ENCODE results near the gene FRMD1.

Gene FRMD1

GRCh38 chr6:168090064-168090690, 11.2 kb upstream of the FRMD1 start:
- no peaks in the 10 kb centered on the region for H3K36me3 ChIP-seq (ENCODE audit: low read depth)
- no peaks in the 10 kb centered on the region for H3K9me3 ChIP-seq (ENCODE audit: severe bottlenecking)
- no peak for ATAC-seq (ENCODE audit: low read depth)
- TF ChIP-seq, protein P1, sequence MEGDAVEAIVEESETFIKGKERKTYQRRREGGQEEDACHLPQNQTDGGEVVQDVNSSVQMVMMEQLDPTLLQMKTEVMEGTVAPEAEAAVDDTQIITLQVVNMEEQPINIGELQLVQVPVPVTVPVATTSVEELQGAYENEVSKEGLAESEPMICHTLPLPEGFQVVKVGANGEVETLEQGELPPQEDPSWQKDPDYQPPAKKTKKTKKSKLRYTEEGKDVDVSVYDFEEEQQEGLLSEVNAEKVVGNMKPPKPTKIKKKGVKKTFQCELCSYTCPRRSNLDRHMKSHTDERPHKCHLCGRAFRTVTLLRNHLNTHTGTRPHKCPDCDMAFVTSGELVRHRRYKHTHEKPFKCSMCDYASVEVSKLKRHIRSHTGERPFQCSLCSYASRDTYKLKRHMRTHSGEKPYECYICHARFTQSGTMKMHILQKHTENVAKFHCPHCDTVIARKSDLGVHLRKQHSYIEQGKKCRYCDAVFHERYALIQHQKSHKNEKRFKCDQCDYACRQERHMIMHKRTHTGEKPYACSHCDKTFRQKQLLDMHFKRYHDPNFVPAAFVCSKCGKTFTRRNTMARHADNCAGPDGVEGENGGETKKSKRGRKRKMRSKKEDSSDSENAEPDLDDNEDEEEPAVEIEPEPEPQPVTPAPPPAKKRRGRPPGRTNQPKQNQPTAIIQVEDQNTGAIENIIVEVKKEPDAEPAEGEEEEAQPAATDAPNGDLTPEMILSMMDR (IDR thresholded peaks at IDR 0.05; ENCODE audit: poor library complexity, severe bottlenecking): no peak
- no peak for DNase-seq (ENCODE audit: low spot score)
- no peak overlapping the region for H3K4me3 ChIP-seq (ENCODE audit: severe bottlenecking)
- H3K4me1 ChIP-seq (ENCODE audit: insufficient read depth, poor library complexity, severe bottlenecking): no peaks in the 10 kb centered on the region
- H3K27ac ChIP-seq (ENCODE audit: poor library complexity, severe bottlenecking): no peak overlapping the region
- H3K27me3 ChIP-seq (ENCODE audit: insufficient read depth, poor library complexity, severe bottlenecking): no peaks in the 10 kb centered on the region

DNA sequence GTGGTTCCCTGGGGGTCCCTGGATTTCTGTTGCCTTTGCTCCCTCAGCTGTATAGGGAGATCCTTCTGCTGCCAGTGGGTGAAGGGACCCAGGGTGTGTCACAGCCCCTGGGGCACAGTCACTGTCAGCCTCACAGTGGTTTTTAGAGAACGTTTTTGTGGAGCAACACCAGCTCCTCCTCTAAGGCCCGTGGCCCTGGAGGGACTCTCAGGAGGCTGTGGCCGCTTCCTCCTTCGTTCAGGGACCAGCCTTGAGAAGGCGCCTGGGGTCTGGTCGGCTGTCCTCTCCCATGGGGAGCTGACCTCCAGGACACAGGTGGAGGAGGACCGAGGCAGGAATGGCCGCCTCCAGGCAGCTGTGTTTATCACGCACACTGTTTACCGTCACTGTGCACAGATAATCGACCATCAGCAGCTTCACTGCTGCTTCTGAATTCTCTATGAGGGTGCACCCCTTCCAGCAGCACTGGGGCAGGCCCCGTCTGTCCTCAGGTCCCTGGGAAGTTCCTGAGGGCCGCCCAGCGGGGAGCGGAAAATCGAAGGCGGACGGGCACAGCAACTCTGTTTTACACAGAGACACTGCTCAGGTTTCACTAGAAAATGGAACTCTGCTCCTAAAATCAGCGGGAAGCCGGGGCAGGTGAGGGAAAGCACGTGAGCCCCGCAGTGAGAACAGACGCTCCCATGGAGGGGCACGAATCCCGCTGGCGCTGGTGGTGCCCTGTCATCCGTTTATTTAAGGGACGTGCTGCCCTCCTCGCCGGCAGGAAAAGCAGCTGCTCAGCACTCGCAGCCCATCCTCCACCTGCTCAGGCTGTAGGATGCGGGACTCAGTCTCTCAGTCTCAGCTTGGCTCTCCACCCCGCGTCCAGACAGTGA, 10.4 kb upstream of the FRMD1 start:
- H3K4me3 ChIP-seq (ENCODE audit: severe bottlenecking): no peak overlapping the region
- no peaks in the 10 kb centered on the region for H3K4me1 ChIP-seq (ENCODE audit: insufficient read depth, poor library complexity, severe bottlenecking)
- no peaks in the 10 kb centered on the region for H3K9me3 ChIP-seq (ENCODE audit: severe bottlenecking)
- H3K36me3 ChIP-seq (ENCODE audit: low read depth): no peaks in the 10 kb centered on the region
- TF ChIP-seq, protein P1 (IDR thresholded peaks at IDR 0.05; ENCODE audit: poor library complexity, severe bottlenecking): no peak
- H3K27ac ChIP-seq (ENCODE audit: poor library complexity, severe bottlenecking): no peak overlapping the region
- ATAC-seq (ENCODE audit: low read depth) (no peak), DNase-seq (ENCODE audit: low spot score) (no peak)
- H3K27me3 ChIP-seq (ENCODE audit: insufficient read depth, poor library complexity, severe bottlenecking): no peaks in the 10 kb centered on the region

DNA sequence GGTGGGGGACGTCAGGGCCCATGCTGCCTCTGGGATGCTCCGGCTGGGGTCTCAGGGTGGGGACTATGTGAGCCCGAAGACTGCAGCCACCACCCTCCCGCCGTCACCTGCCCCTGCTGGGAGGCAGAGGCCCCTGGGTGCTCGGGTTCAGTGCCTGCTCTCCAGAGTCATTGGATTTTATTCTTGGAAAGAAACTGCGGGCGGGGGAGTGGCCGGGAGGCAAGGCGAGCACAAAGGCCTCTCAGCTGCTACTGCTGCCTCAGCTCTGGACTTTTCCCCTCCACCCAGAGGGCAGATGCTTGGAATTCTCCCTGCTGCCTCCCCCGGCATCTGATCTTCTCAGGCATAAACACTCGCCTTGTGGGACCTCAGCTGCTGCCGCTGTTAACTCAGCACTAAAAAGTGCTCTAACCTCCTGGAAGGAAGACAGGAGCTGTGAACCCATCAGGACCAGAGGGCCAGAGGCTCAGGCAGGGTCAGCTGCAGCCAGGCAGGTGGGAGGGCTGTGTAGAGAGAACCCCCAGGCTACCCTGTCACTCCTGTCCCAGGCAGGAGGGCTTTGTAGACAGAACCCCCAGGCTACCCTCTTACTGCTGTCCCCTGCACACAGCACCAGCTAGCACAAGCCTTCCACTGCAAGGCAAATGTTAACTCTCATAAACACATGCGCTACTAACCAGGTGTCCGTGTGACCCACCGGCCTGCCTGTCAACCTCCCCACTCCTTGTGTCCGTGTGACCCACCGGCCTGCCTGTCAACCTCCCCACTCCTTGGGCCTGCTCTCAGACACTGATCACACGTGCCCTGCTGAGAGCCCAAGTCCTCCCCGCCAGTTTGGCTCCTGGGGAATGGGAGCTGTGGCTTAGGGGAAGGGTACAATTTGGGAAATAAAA, 9.4 kb upstream of the FRMD1 start:
- H3K27me3 ChIP-seq (ENCODE audit: insufficient read depth, poor library complexity, severe bottlenecking): no peaks in the 10 kb centered on the region
- TF ChIP-seq, protein P1 (IDR thresholded peaks at IDR 0.05; ENCODE audit: poor library complexity, severe bottlenecking): no peak
- H3K4me3 ChIP-seq (ENCODE audit: severe bottlenecking): no peak overlapping the region
- no peaks in the 10 kb centered on the region for H3K9me3 ChIP-seq (ENCODE audit: severe bottlenecking)
- DNase-seq (ENCODE audit: low spot score): no peak
- H3K36me3 ChIP-seq (ENCODE audit: low read depth): no peaks in the 10 kb centered on the region
- no peak overlapping the region for H3K27ac ChIP-seq (ENCODE audit: poor library complexity, severe bottlenecking)
- no peak for ATAC-seq (ENCODE audit: low read depth)
- H3K4me1 ChIP-seq (ENCODE audit: insufficient read depth, poor library complexity, severe bottlenecking): no peaks in the 10 kb centered on the region

GRCh38 chr6:168087436-168088160, 8.6 kb upstream of the FRMD1 start:
- no peak overlapping the region for H3K27ac ChIP-seq (ENCODE audit: poor library complexity, severe bottlenecking)
- no peak overlapping the region for H3K4me3 ChIP-seq (ENCODE audit: severe bottlenecking)
- H3K9me3 ChIP-seq (ENCODE audit: severe bottlenecking): no peaks in the 10 kb centered on the region
- DNase-seq (ENCODE audit: low spot score): no peak
- no peaks in the 10 kb centered on the region for H3K36me3 ChIP-seq (ENCODE audit: low read depth)
- TF ChIP-seq, protein P1 (IDR thresholded peaks at IDR 0.05; ENCODE audit: poor library complexity, severe bottlenecking): no peak
- H3K27me3 ChIP-seq (ENCODE audit: insufficient read depth, poor library complexity, severe bottlenecking): no peaks in the 10 kb centered on the region
- ATAC-seq (ENCODE audit: low read depth): no peak
- no peaks in the 10 kb centered on the region for H3K4me1 ChIP-seq (ENCODE audit: insufficient read depth, poor library complexity, severe bottlenecking)

All from RWPE2 (cell line).